Measurements from ENCODE around the gene RANBP1. TPM values are rescaled to one million over a fixed set of nuclear protein-coding genes. Genes with fewer than 3 reads are reported as not detected.

Gene RANBP1
- total and polyA plus RNA-seq, 2 of the 13 experiments (the other 11 are each of a cell fraction or from before 2014, with no cell fraction given) = 181 to 492 TPM

GRCh38 chr22:20080445-20080775 lies 35.5 kb upstream of the RANBP1 start (continued):
- TF ChIP-seq, protein P1, sequence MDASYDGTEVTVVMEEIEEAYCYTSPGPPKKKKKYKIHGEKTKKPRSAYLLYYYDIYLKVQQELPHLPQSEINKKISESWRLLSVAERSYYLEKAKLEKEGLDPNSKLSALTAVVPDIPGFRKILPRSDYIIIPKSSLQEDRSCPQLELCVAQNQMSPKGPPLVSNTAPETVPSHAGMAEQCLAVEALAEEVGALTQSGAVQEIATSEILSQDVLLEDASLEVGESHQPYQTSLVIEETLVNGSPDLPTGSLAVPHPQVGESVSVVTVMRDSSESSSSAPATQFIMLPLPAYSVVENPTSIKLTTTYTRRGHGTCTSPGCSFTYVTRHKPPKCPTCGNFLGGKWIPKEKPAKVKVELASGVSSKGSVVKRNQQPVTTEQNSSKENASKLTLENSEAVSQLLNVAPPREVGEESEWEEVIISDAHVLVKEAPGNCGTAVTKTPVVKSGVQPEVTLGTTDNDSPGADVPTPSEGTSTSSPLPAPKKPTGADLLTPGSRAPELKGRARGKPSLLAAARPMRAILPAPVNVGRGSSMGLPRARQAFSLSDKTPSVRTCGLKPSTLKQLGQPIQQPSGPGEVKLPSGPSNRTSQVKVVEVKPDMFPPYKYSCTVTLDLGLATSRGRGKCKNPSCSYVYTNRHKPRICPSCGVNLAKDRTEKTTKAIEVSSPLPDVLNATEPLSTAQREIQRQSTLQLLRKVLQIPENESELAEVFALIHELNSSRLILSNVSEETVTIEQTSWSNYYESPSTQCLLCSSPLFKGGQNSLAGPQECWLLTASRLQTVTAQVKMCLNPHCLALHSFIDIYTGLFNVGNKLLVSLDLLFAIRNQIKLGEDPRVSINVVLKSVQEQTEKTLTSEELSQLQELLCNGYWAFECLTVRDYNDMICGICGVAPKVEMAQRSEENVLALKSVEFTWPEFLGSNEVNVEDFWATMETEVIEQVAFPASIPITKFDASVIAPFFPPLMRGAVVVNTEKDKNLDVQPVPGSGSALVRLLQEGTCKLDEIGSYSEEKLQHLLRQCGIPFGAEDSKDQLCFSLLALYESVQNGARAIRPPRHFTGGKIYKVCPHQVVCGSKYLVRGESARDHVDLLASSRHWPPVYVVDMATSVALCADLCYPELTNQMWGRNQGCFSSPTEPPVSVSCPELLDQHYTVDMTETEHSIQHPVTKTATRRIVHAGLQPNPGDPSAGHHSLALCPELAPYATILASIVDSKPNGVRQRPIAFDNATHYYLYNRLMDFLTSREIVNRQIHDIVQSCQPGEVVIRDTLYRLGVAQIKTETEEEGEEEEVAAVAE (CRISPR knock-in tag; IDR thresholded peaks at IDR 0.05; ENCODE audit: borderline replicate concordance) = no peak
- no peak for TF ChIP-seq ISL2 (CRISPR knock-in tag; IDR thresholded peaks at IDR 0.05)
- TF ChIP-seq KDM6A (CRISPR knock-in tag; IDR thresholded peaks at IDR 0.05; ENCODE audit: low read depth) = no peak
- no peak for TF ChIP-seq NR2C2 (CRISPR knock-in tag; IDR thresholded peaks at IDR 0.05; ENCODE audit: borderline replicate concordance)
- TF ChIP-seq TAF15 (IDR thresholded peaks at IDR 0.05; ENCODE audit: low read depth, low read length, poor library complexity, severe bottlenecking) = no peak

GRCh38 chr22:20080776-20081654 lies 34.9 kb upstream of the RANBP1 start:
- in situ Hi-C loops (cut with HindIII; ENCODE audit: extremely low pct_ligation_motif_present, low pct_unique_long_range_greater_than_20kb) = no loop called here
- Histone ChIP-seq H3K4me1 (ENCODE audit: insufficient read depth, low read length) (peaks cover 58% of the 10 kb centered on the region), H3K9me3 (ENCODE audit: low read length) (no peaks in the 10 kb centered on the region), H3K4me2 (ENCODE audit: low read depth, low read length) (peak overlapping the region; percentile 90), H2AFZ (ENCODE audit: low read length) (no peak overlapping the region), H3K9ac (ENCODE audit: insufficient read depth, low read depth, low read length) (peak overlapping the region; percentile 95), H3K4me3 (replicated peaks in 1 of 3; ENCODE audit: insufficient read depth in 1 of 3, low read depth in 2 of 3, low read length in 3 of 3) (peak overlapping the region; percentile 66 to 87 (median 75)), H3K79me2 (ENCODE audit: insufficient read depth, low read length) (peaks cover 55% of the 10 kb centered on the region), H3K36me3 (replicated peaks in 1 of 2; ENCODE audit: control insufficient read depth in 1 of 2, insufficient read depth in 2 of 2, low read length in 2 of 2) (peaks cover 8 to 13% of the 10 kb centered on the region in 2 experiments; a peak in 4 of 5 replicates), H4K20me1 (ENCODE audit: insufficient read depth, low read length) (peaks cover 15% of the 10 kb centered on the region; the same call in 1 of the 2 replicates), H3K27me3 (ENCODE audit: control insufficient read depth in 1 of 2, insufficient read depth in 2 of 2, low read length in 2 of 2) (no peaks in the 10 kb centered on the region; a peak in 2 of 5 replicates), H3K27ac (ENCODE audit: extremely low read length, insufficient read depth, low read length) (peak overlapping the region; percentile 85)
- ChIA-PET CTCF (ENCODE audit: low intra/inter-chr PET ratio, low total read pairs) (no interaction called here), POLR2A (interaction anchor here (1.1 to 1.8 kb wide), 2 partner anchors 10 to 35 kb away, joined by 4 to 5 read pairs; partner anchors contain the start of gene RANBP1)
- under 1% methylated on average over 21 of the region's 27 CpGs for WGBS (ENCODE audit: low lambda C conversion rate)
- BruUV-seq (replicated peaks) = TSS peak; percentile 85
- FAIRE-seq (no peak), DNase-seq (ENCODE audit: low spot score) (peak; percentile 43), ATAC-seq (peak; percentile 14)
- intact Hi-C loops (cut with micrococcal nuclease; ENCODE audit: unreplicated experiment) = loop anchor here (5.0 kb wide), 1 partner anchor 36 kb away; the partner anchor contains the start of genes RANBP1 and TRMT2A
- TF ChIP-seq DR1 (CRISPR knock-in tag; IDR thresholded peaks at IDR 0.05) (no peak), DRAP1 (CRISPR knock-in tag; IDR thresholded peaks at IDR 0.05) (0 out of 2 replicates have a peak, but pooled peaks have one; percentile 10), ARHGAP35 (CRISPR knock-in tag; IDR thresholded peaks at IDR 0.05; ENCODE audit: borderline replicate concordance) (no peak)
- TF ChIP-seq, protein P2, sequence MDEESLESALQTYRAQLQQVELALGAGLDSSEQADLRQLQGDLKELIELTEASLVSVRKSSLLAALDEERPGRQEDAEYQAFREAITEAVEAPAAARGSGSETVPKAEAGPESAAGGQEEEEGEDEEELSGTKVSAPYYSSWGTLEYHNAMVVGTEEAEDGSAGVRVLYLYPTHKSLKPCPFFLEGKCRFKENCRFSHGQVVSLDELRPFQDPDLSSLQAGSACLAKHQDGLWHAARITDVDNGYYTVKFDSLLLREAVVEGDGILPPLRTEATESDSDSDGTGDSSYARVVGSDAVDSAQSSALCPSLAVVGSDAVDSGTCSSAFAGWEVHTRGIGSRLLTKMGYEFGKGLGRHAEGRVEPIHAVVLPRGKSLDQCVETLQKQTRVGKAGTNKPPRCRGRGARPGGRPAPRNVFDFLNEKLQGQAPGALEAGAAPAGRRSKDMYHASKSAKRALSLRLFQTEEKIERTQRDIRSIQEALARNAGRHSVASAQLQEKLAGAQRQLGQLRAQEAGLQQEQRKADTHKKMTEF (CRISPR knock-in tag; IDR thresholded peaks at IDR 0.05) = 0 out of 2 replicates have a peak, but pooled peaks have one; percentile 52
- TF ChIP-seq, protein P3, sequence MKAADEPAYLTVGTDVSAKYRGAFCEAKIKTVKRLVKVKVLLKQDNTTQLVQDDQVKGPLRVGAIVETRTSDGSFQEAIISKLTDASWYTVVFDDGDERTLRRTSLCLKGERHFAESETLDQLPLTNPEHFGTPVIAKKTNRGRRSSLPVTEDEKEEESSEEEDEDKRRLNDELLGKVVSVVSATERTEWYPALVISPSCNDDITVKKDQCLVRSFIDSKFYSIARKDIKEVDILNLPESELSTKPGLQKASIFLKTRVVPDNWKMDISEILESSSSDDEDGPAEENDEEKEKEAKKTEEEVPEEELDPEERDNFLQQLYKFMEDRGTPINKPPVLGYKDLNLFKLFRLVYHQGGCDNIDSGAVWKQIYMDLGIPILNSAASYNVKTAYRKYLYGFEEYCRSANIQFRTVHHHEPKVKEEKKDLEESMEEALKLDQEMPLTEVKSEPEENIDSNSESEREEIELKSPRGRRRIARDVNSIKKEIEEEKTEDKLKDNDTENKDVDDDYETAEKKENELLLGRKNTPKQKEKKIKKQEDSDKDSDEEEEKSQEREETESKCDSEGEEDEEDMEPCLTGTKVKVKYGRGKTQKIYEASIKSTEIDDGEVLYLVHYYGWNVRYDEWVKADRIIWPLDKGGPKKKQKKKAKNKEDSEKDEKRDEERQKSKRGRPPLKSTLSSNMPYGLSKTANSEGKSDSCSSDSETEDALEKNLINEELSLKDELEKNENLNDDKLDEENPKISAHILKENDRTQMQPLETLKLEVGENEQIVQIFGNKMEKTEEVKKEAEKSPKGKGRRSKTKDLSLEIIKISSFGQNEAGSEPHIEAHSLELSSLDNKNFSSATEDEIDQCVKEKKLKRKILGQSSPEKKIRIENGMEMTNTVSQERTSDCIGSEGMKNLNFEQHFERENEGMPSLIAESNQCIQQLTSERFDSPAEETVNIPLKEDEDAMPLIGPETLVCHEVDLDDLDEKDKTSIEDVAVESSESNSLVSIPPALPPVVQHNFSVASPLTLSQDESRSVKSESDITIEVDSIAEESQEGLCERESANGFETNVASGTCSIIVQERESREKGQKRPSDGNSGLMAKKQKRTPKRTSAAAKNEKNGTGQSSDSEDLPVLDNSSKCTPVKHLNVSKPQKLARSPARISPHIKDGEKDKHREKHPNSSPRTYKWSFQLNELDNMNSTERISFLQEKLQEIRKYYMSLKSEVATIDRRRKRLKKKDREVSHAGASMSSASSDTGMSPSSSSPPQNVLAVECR (CRISPR knock-in tag; IDR thresholded peaks at IDR 0.05; ENCODE audit: borderline replicate concordance) = peak; percentile 74
